Omental fat pad (tissue), 4 donors: ENCODE data around the gene IFNAR2. TPM values are rescaled to one million over a fixed set of nuclear protein-coding genes. Genes with fewer than 3 reads are reported as not detected.
"Not testable (repeated sequence)": the region's sequence is repeated elsewhere in the genome, so short reads cannot be mapped to it uniquely, and the experiment has no call there.

ENCODE experiments used
- ATAC-seq: fragments of 150-250 bp; one replicate; pipeline ENCODE4 v1.9.1; 2016; ENCODE audit warnings: mild to moderate bottlenecking, moderate library complexity; ENCODE audit not compliant: low FRiP score
- DNase-seq: peaks from one replicate; pipeline ENCODE4 v3.0.0-alpha.2; 2019; ENCODE audit warnings: low spot score
- CTCF ChIP-seq, 3 donors: fragments of 450-650 bp; IDR thresholded peaks; one replicate each; pipeline ENCODE4 v1.5.1; 2016 to 2017; ENCODE audit warnings: antibody characterized with exemption in 3 of 3, mild to moderate bottlenecking in 3 of 3, moderate library complexity in 2 of 3
- total RNA-seq, 4 donors: library from RNA; depleted of rRNA; stranded (reverse); fragments of >200 nt; gene quantifications; one replicate each; pipeline ENCODE4 v1.1.0, GENCODE V29; 2016

IFNAR2 gene
- total RNA-seq, 4 donors from 2014 or later = 13.5 to 32.9 (median 26.2) TPM

GRCh38 chr21:33236766-33237165 lies 7.0 kb downstream of the IFNAR2 start:
- TF ChIP-seq CTCF (IDR thresholded peaks at IDR 0.05) = no peak

GRCh38 chr21:33237486-33237885 lies 7.7 kb downstream of the IFNAR2 start:
- TF ChIP-seq CTCF (IDR thresholded peaks at IDR 0.05) = no peak
- ATAC-seq = peak; percentile 30
- no peak for DNase-seq

More at GRCh38 chr21:33236766-33237165, 7.0 kb downstream of the IFNAR2 start:
- ATAC-seq (no peak), DNase-seq (no peak)

- no peak for DNase-seq
- TF ChIP-seq CTCF (IDR thresholded peaks at IDR 0.05) = no peak
- ATAC-seq = no peak
Measured at GRCh38 chr21:33238146-33238545, 8.4 kb downstream of the IFNAR2 start.

GRCh38 chr21:33238565-33239255 lies 9.0 kb downstream of the IFNAR2 start:
- TF ChIP-seq CTCF (IDR thresholded peaks at IDR 0.05) = no peak
- no peak for DNase-seq
- peak; percentile 16 for ATAC-seq

GRCh38 chr21:33239559-33240127 lies 9.9 kb downstream of the IFNAR2 start:
- DNase-seq = not testable (repeated sequence)

GRCh38 chr21:33240404-33240803 lies 10.7 kb downstream of the IFNAR2 start:
- DNase-seq (no peak), ATAC-seq (no peak)
- TF ChIP-seq CTCF (IDR thresholded peaks at IDR 0.05) = no peak

More at GRCh38 chr21:33239559-33240127, 9.9 kb downstream of the IFNAR2 start:
- not testable (repeated sequence) for ATAC-seq

- DNase-seq = no peak
- TF ChIP-seq CTCF (IDR thresholded peaks at IDR 0.05) = no peak
- ATAC-seq = no peak
Measured at GRCh38 chr21:33241846-33242245, 12.1 kb downstream of the IFNAR2 start.

GRCh38 chr21:33242846-33243245 lies 13.1 kb downstream of the IFNAR2 start:
- not testable (repeated sequence) for DNase-seq, ATAC-seq
